ENCODE data around the gene WFDC11.
"Not testable (repeated sequence)": the region's sequence is repeated elsewhere in the genome, so short reads cannot be mapped to it uniquely, and the experiment has no call there.

WFDC11 gene

GRCh38 chr20:45670139-45670538, at the start of gene WFDC11:
Gene WFDC11, minus strand, starts transcription at chr20:45670239. Its CDS starts 19,639 bp downstream, at chr20:45650600.
- DNase-seq = no peak

- DNase-seq = not testable (repeated sequence)
Measured at GRCh38 chr20:45716141-45716688, 46.2 kb upstream of the WFDC11 start.

GRCh38 chr20:45704969-45705637, 35.1 kb upstream of the WFDC11 start, which contains the start of gene WFDC10B:
Gene WFDC10B, minus strand, starts transcription at chr20:45705019. Its CDS starts 19,027 bp downstream, at chr20:45685992.
- DNase-seq = no peak

GRCh38 chr20:45701873-45702272, 31.8 kb upstream of the WFDC11 start, which contains the start of gene WFDC13:
Gene WFDC13, plus strand, starts transcription at chr20:45702038. Its CDS starts 86 bp downstream, at chr20:45702124.
- DNase-seq = no peak

GRCh38 chr20:45701104-45701503, 31.1 kb upstream of the WFDC11 start:
- no peak for DNase-seq

GRCh38 chr20:45695496-45695895, 25.5 kb upstream of the WFDC11 start:
- DNase-seq = no peak

GRCh38 chr20:45693346-45693745, 23.3 kb upstream of the WFDC11 start:
- DNase-seq = not testable (repeated sequence)

- DNase-seq = no peak
Measured at GRCh38 chr20:45685896-45686295, 15.9 kb upstream of the WFDC11 start.

- no peak for DNase-seq
Measured at GRCh38 chr20:45679650-45680049, 9.6 kb upstream of the WFDC11 start.

- no peak for DNase-seq
Measured at GRCh38 chr20:45672765-45673164, 2.7 kb upstream of the WFDC11 start.

- DNase-seq = not testable (repeated sequence)
Measured at GRCh38 chr20:45657038-45657437, 13.0 kb downstream of the WFDC11 start.

GRCh38 chr20:45651726-45652125, 18.3 kb downstream of the WFDC11 start:
- peak; percentile 20 for DNase-seq

- DNase-seq = no peak
Measured at GRCh38 chr20:45649312-45649863, 20.7 kb downstream of the WFDC11 start.

- no peak for DNase-seq
Measured at GRCh38 chr20:45647441-45648050, 22.5 kb downstream of the WFDC11 start.

GRCh38 chr20:45646875-45647274, 23.2 kb downstream of the WFDC11 start:
- DNase-seq = no peak

GRCh38 chr20:45645869-45646268, 24.2 kb downstream of the WFDC11 start:
- not testable (repeated sequence) for DNase-seq

GRCh38 chr20:45641076-45641475, 29.0 kb downstream of the WFDC11 start:
- not testable (repeated sequence) for DNase-seq

- no peak for DNase-seq
Measured at GRCh38 chr20:45639687-45640086, 30.4 kb downstream of the WFDC11 start.

GRCh38 chr20:45636513-45636912, 33.5 kb downstream of the WFDC11 start:
- DNase-seq = no peak

GRCh38 chr20:45631184-45631583, 38.9 kb downstream of the WFDC11 start, which contains the start of gene WFDC9:
Gene WFDC9, minus strand, starts transcription at chr20:45631284. Its CDS starts 21,103 bp downstream, at chr20:45610181.
- DNase-seq = no peak

- DNase-seq = no peak
Measured at GRCh38 chr20:45630371-45630770, 39.7 kb downstream of the WFDC11 start.

- no peak for DNase-seq
Measured at GRCh38 chr20:45629496-45630100, 40.4 kb downstream of the WFDC11 start, which contains the start of gene WFDC10A. Gene WFDC10A, plus strand, starts transcription at chr20:45629739. Its CDS starts 75 bp downstream, at chr20:45629814.

- no peak for DNase-seq
Measured at GRCh38 chr20:45626540-45626939, 43.5 kb downstream of the WFDC11 start.
